ENCODE data around the gene APPL2.

DNA sequence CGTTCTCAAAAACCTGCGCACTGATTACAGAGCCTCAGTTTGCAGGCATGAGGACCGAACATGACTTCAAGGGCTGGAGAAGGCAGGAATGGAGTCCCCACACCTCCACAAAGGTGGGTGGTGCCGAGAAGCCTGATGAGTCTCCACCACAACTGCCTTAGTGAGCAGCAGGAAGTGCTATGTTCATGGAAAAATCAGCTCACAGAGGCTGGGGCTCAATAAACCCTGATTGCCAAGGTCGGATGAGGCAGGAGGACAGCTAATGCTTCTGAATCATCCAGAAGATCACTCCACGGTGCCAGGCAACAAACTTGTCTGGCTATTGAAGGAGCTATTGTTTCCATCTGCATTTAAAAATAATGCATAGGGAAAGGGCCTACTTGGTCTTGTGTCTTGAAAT lies 31.1 kb downstream of the APPL2 start:
- TF ChIP-seq, protein P1, sequence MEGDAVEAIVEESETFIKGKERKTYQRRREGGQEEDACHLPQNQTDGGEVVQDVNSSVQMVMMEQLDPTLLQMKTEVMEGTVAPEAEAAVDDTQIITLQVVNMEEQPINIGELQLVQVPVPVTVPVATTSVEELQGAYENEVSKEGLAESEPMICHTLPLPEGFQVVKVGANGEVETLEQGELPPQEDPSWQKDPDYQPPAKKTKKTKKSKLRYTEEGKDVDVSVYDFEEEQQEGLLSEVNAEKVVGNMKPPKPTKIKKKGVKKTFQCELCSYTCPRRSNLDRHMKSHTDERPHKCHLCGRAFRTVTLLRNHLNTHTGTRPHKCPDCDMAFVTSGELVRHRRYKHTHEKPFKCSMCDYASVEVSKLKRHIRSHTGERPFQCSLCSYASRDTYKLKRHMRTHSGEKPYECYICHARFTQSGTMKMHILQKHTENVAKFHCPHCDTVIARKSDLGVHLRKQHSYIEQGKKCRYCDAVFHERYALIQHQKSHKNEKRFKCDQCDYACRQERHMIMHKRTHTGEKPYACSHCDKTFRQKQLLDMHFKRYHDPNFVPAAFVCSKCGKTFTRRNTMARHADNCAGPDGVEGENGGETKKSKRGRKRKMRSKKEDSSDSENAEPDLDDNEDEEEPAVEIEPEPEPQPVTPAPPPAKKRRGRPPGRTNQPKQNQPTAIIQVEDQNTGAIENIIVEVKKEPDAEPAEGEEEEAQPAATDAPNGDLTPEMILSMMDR (IDR thresholded peaks at IDR 0.05; ENCODE audit: low read length) = no peak
- no peak for TF ChIP-seq EZH2 (IDR thresholded peaks at IDR 0.05; ENCODE audit: borderline replicate concordance, low read length)

Measured in OCI-LY1 (cell line).